CD4-positive, alpha-beta T cell treated with Interleukin-12 subunit alpha and Interleukin-12 subunit beta, for 1 hour (primary cell): ENCODE measurements around the gene NTRK1.
A peak's percentile ranks its signal among the peaks of the same experiment; 100 is the strongest.

Experiments
- DNase-seq: peaks from one replicate; pipeline ENCODE4 v3.0.0-alpha.2; 2020

The NTRK1 gene

GRCh38 chr1:156900896-156901589 is 40.4 kb downstream of the NTRK1 start:
- no peak for DNase-seq

- DNase-seq, result no peak
These were observed 40.9 kb downstream of the NTRK1 start for GRCh38 chr1:156901590-156901900.

- DNase-seq, result no peak
These were observed 41.6 kb downstream of the NTRK1 start for GRCh38 chr1:156901966-156902915.

- no peak for DNase-seq
These were observed 42.8 kb downstream of the NTRK1 start for GRCh38 chr1:156903328-156904091.

GRCh38 chr1:156904187-156904959 is 43.7 kb downstream of the NTRK1 start:
- DNase-seq, result no peak

- DNase-seq, result no peak
These were observed 44.5 kb downstream of the NTRK1 start for GRCh38 chr1:156905176-156905575.

- no peak for DNase-seq
These were observed 45.0 kb downstream of the NTRK1 start for GRCh38 chr1:156905651-156906050.

- no peak for DNase-seq
These were observed 45.7 kb downstream of the NTRK1 start for GRCh38 chr1:156906206-156906906.

GRCh38 chr1:156908541-156908940 is 47.9 kb downstream of the NTRK1 start:
- no peak for DNase-seq

GRCh38 chr1:156908955-156909354 is 48.3 kb downstream of the NTRK1 start:
- DNase-seq, result no peak

GRCh38 chr1:156909671-156910070 is 49.0 kb downstream of the NTRK1 start:
- DNase-seq, result no peak

GRCh38 chr1:156910309-156910782 is 49.7 kb downstream of the NTRK1 start:
- peak; percentile 62 for DNase-seq

GRCh38 chr1:156911577-156912298 is 51.1 kb downstream of the NTRK1 start:
- no peak for DNase-seq

GRCh38 chr1:156912310-156912709 is 51.6 kb downstream of the NTRK1 start:
- DNase-seq, result no peak

- no peak for DNase-seq
These were observed 52.5 kb downstream of the NTRK1 start for GRCh38 chr1:156912861-156913808.

GRCh38 chr1:156913809-156914387 is 53.2 kb downstream of the NTRK1 start:
- DNase-seq, result no peak

- DNase-seq, result no peak
These were observed 53.8 kb downstream of the NTRK1 start for GRCh38 chr1:156914440-156914856.

- DNase-seq, result peak; percentile 59
These were observed 59.8 kb downstream of the NTRK1 start, which contains the start of gene LRRC71 for GRCh38 chr1:156920233-156921052. Gene LRRC71 (plus strand): TSS chr1:156920632. CDS start chr1:156920804, 172 bp downstream.
